MM.1S (cell line): ENCODE measurements around the gene NLRP14.

Source experiments
- CTCF ChIP-seq: fragments of 300-600 bp; sonication (generic); IDR thresholded peaks from 2 replicates; pipeline ENCODE4 v1.5.1; 2016; ENCODE audit warnings: antibody characterized with exemption, low read length, mixed read lengths
- EZH2 ChIP-seq: fragments of 300-600 bp; sonication (generic); optimal IDR thresholded peaks from 2 replicates; pipeline ENCODE3; 2017; ENCODE audit warnings: low read depth, mild to moderate bottlenecking, antibody characterized with exemption, low read length, mixed read lengths

GRCh38 chr11:7030836-7031235 is 10.6 kb downstream of the NLRP14 start:
- TF ChIP-seq CTCF (no peak), EZH2 (no peak)
